Heart left ventricle (tissue), 13 donors: Measurements from ENCODE around the gene DFFB.

Experiments
- POLR2A ChIP-seq, 2 donors: fragments of 450-650 bp; IDR thresholded peaks; one replicate each; pipeline ENCODE4 v1.6.1; 2017; ENCODE audit warnings: antibody characterized with exemption in 2 of 2, mild to moderate bottlenecking in 2 of 2, moderate library complexity in 2 of 2
- TF ChIP-seq, protein P1 (sequence below), 12 donors: fragments of 200-600 bp; sonication (generic) in 4 of 12; IDR thresholded peaks; one replicate each; pipeline versions ENCODE4 v1.5.0 to v1.8.0; 2018 to 2022; ENCODE audit warnings: antibody characterized with exemption in 12 of 12, mild to moderate bottlenecking in 5 of 12
- donor health status: ischemic (EF 13 %, LVEDD 7.1; RV severe dilation, severe dysfunction).
- donor health status: DM: no; HTN: yes; CAD: no.
- donor health status: DM: no; HTN: no; CAD: no.
- donor health status: ischemic (EF 25% LVEDD 6.9; RV normal size, moderate dysfunction).
- donor health status: ischemic (EF 25% LVEDD 5.7; RV mildly dilated, moderate dysfunction).
- donor health status: ischemic (EF 35%, LVEDD 5.7; RV mildly dilated, moderate dysfunction).
- donor health status: nonischemic (EF 11% LVEDD 7.7; RV severe dilation, severe dysfunction).
- donor health status: DM: yes; HTN: yes; CAD: no.
- donor health status: PGD.
- donor health status: ischemic (EF 29% LVEDD 5.4; RV normal size, mild dysfunction).
- donor health status: nonischemic (EF 23%, LVEDD 6.1; RV moderate dilation, normal function).

DNA sequence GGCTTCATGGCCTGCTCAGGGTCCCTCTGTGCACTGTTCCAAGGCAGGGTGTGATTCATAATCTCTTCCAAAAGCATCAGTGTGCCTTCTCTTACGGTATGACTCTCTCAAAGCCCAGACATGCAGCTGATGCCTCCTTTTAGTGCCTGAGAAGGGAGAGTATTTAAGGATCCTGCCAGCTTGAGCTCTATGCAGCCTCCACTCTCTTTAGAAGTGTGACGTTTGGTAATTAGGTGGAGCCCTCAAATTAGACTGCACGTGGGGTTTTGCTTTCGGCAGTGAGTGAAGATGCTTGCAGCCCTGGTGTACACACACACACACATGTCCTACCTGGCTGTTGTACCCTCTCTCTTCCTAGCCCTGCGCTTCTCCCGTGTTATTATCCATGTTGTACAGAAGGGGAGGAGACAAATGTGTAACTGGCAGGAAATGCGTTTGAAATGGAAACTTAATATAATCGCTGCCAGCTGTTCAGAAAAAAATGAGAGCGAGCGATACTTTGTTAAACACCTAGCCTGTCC, 45.4 kb downstream of the DFFB start:
- TF ChIP-seq, protein P1, sequence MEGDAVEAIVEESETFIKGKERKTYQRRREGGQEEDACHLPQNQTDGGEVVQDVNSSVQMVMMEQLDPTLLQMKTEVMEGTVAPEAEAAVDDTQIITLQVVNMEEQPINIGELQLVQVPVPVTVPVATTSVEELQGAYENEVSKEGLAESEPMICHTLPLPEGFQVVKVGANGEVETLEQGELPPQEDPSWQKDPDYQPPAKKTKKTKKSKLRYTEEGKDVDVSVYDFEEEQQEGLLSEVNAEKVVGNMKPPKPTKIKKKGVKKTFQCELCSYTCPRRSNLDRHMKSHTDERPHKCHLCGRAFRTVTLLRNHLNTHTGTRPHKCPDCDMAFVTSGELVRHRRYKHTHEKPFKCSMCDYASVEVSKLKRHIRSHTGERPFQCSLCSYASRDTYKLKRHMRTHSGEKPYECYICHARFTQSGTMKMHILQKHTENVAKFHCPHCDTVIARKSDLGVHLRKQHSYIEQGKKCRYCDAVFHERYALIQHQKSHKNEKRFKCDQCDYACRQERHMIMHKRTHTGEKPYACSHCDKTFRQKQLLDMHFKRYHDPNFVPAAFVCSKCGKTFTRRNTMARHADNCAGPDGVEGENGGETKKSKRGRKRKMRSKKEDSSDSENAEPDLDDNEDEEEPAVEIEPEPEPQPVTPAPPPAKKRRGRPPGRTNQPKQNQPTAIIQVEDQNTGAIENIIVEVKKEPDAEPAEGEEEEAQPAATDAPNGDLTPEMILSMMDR (IDR thresholded peaks at IDR 0.05) = no peak
- no peak for TF ChIP-seq POLR2A (IDR thresholded peaks at IDR 0.05)
